Endothelial cell (in vitro differentiated cells): ENCODE measurements around the gene RAB8B. TPM values are rescaled to one million over a fixed set of nuclear protein-coding genes. Genes with fewer than 3 reads are reported as not detected.

Source experiments
- DNase-seq: peaks from one replicate; pipeline ENCODE4 v3.0.0; 2021; ENCODE audit warnings: low spot score
- H3K27ac Mint-ChIP-seq: one replicate; pipeline ENCODE4 v1.8.0; 2021; ENCODE audit warnings: mixed read lengths, inconsistent platforms; ENCODE audit not compliant: unreplicated experiment
- H3K27me3 Mint-ChIP-seq: one replicate; pipeline ENCODE4 v1.8.0; 2021; ENCODE audit warnings: mild to moderate bottlenecking, moderate library complexity, mixed read lengths, inconsistent platforms; ENCODE audit not compliant: unreplicated experiment
- H3K36me3 Mint-ChIP-seq: one replicate; pipeline ENCODE4 v1.8.0; 2021; ENCODE audit warnings: mild to moderate bottlenecking, low read depth, mixed read lengths, inconsistent platforms; ENCODE audit not compliant: unreplicated experiment
- H3K4me1 Mint-ChIP-seq: one replicate; pipeline ENCODE4 v1.8.0; 2021; ENCODE audit warnings: mild to moderate bottlenecking, mixed read lengths, inconsistent platforms; ENCODE audit not compliant: unreplicated experiment
- H3K4me3 Mint-ChIP-seq: one replicate; pipeline ENCODE4 v1.8.0; 2021; ENCODE audit warnings: mild to moderate bottlenecking, mixed read lengths, inconsistent platforms; ENCODE audit not compliant: unreplicated experiment
- H3K9me3 Mint-ChIP-seq: one replicate; pipeline ENCODE4 v1.8.0; 2021; ENCODE audit warnings: mixed read lengths, inconsistent platforms; ENCODE audit not compliant: unreplicated experiment
- total RNA-seq: library from RNA; stranded (reverse); fragmentation: NEBNext Ultra II Directional; extraction: Animal tissue kit (Norgen Biotek cat#: 25700); gene quantifications from one replicate; pipeline ENCODE4 v1.2.1, GENCODE V29; 2021; ENCODE audit not compliant: unreplicated experiment
- TF ChIP-seq, protein P1 (sequence below): fragments of 200-600 bp; sonication (generic); IDR thresholded peaks from one replicate; pipeline ENCODE4 v1.5.0; 2021; ENCODE audit warnings: antibody characterized with exemption; ENCODE audit not compliant: unreplicated experiment

The RAB8B gene
- total RNA-seq, 1 donor from 2014 or later: 92.9 TPM

DNA sequence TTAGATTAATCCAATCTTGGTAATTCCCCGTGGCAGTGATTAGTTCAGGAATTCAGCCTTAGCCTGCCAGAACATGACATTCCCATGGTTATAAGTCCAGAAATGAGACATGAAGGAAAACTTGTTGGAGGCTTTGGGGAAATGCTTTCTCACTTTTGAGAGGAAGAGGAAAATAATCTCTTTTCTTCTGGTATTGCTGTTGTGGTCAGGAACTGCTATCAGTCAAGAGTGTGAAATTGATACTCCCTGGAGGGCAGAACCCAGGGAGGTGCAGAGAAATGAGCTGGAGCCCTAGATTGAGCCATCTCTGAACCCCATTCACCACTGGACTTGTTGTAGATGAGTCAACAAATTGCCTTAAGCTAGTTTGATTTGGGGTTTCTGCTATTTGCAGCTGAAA lies 49.4 kb downstream of the RAB8B start:
- Mint-ChIP-seq H3K27ac (no peak overlapping the region), H3K36me3 (peaks cover 27% of the 10 kb centered on the region), H3K4me3 (no peak overlapping the region), H3K27me3 (no peaks in the 10 kb centered on the region), H3K9me3 (no peaks in the 10 kb centered on the region), H3K4me1 (peaks cover 13% of the 10 kb centered on the region)
- no peak for DNase-seq
- TF ChIP-seq, protein P1, sequence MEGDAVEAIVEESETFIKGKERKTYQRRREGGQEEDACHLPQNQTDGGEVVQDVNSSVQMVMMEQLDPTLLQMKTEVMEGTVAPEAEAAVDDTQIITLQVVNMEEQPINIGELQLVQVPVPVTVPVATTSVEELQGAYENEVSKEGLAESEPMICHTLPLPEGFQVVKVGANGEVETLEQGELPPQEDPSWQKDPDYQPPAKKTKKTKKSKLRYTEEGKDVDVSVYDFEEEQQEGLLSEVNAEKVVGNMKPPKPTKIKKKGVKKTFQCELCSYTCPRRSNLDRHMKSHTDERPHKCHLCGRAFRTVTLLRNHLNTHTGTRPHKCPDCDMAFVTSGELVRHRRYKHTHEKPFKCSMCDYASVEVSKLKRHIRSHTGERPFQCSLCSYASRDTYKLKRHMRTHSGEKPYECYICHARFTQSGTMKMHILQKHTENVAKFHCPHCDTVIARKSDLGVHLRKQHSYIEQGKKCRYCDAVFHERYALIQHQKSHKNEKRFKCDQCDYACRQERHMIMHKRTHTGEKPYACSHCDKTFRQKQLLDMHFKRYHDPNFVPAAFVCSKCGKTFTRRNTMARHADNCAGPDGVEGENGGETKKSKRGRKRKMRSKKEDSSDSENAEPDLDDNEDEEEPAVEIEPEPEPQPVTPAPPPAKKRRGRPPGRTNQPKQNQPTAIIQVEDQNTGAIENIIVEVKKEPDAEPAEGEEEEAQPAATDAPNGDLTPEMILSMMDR: no peak

DNA sequence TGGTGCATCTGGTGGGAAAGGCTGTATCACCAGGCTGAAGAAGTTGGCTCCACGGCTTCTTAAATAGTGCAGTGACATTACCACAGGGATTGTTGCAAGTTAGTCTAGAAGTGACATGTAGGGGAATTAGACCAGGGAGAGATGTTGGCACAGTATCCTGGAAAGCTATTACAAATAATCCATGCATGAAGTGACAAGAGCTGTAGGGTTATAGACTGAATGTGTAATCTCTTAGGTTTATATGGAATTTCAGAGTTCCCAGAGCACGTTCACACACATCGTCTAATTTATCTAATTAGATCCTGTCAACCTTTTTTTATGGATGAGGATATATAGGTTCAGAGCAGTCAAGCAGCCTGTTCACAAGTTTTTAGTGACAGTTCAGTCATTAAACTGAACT lies 50.7 kb downstream of the RAB8B start:
- Mint-ChIP-seq H3K36me3 (peaks cover 33% of the 10 kb centered on the region), H3K27ac (no peak overlapping the region), H3K4me3 (no peak overlapping the region), H3K4me1 (peaks cover 9% of the 10 kb centered on the region), H3K27me3 (no peaks in the 10 kb centered on the region), H3K9me3 (no peaks in the 10 kb centered on the region)
- TF ChIP-seq, protein P1: no peak
- DNase-seq: no peak

DNA sequence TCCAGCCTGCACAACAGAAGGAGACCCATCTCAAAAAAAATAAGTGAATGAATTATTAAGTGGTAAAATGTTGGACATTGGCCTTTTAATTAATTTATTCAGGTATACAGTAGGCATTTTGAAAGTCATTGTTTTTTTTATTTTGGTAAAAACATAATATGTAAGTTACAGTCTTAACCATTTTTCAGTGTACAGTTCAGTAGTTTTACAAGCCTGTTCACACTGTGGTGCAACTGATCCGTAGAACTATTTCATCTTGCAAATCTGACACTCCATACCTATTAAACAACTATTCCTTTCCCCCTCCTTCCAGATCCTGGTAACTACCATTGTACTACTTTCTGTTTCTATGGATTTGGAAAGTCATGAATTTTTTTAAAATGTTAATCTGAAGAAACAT lies 51.9 kb downstream of the RAB8B start:
- Mint-ChIP-seq H3K27me3 (peaks cover 1% of the 10 kb centered on the region), H3K4me3 (no peak overlapping the region), H3K36me3 (peaks cover 42% of the 10 kb centered on the region), H3K4me1 (peaks cover 7% of the 10 kb centered on the region), H3K27ac (no peak overlapping the region), H3K9me3 (no peaks in the 10 kb centered on the region)
- TF ChIP-seq, protein P1: no peak
- no peak for DNase-seq

DNA sequence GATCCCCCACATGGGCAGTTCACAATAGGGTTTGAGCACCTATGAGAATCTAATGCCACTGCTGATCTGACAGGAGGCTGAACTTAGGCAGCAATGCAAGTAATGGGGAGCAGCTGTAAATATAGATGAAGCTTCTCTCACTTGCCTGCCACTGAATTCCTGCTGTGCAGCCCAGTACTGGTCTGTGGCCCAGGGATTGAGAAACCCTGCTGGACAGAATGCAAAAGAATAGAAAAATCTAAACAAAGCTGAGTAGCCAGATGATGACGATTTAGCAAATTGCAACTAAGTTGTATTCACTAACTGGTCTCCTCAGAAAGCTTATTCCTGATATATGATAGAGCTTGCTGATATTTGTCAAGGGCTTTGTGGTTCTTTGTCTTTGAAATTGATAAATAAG lies 53.7 kb downstream of the RAB8B start:
- Mint-ChIP-seq H3K9me3 (no peaks in the 10 kb centered on the region), H3K27me3 (peaks cover 1% of the 10 kb centered on the region), H3K27ac (no peak overlapping the region), H3K4me3 (peak overlapping the region; percentile 63), H3K36me3 (peaks cover 48% of the 10 kb centered on the region), H3K4me1 (peaks cover 12% of the 10 kb centered on the region)
- no peak for DNase-seq
- TF ChIP-seq, protein P1: no peak

DNA sequence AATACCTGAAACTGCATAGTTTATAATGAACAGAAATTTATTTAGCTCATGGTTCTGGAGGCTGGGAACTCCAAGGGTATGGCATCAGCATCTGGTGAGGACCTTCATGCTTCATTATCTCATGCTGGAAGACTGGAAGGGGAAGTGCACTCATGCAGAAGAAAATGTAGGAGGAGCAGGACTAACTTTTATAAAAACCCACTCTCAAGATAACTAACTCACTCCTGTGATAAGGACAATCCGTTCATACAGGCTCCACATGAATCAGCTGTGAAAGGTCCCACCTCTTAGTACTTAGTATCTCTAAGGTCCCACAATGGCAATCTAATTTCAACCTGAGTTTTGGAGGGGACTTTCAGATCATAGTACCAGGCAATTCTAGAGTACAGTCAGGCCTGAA lies 54.4 kb downstream of the RAB8B start:
- peaks cover 1% of the 10 kb centered on the region for H3K27me3 Mint-ChIP-seq
- TF ChIP-seq, protein P1: no peak
- DNase-seq: no peak
- no peaks in the 10 kb centered on the region for H3K9me3 Mint-ChIP-seq
- H3K27ac Mint-ChIP-seq: no peak overlapping the region
- H3K4me3 Mint-ChIP-seq: peak overlapping the region; percentile 72
- H3K36me3 Mint-ChIP-seq: peaks cover 48% of the 10 kb centered on the region
- H3K4me1 Mint-ChIP-seq: peaks cover 12% of the 10 kb centered on the region
